Measurements from ENCODE around the gene TMEM219.
A peak's percentile ranks its signal among the peaks of the same experiment; 100 is the strongest.

GRCh38 chr16:29961479-29962343 lies at the start of gene TMEM219:
- peak; percentile 73 for TF ChIP-seq POLR2A (IDR thresholded peaks at IDR 0.05; ENCODE audit: low read length)
- TF ChIP-seq GATA1 (IDR thresholded peaks at IDR 0.05; ENCODE audit: low read depth, low read length), result no peak

All from erythroblast (primary cell).